Endothelial cell of umbilical vein (primary cell): Measurements from ENCODE around the gene HSPA12A.

Source experiments
- CTCF ChIP-seq, 2 donors: IDR thresholded peaks; 1 replicate in 1 of 2; 2 replicates in 1 of 2; pipeline ENCODE4 v1.5.1; 2011; ENCODE audit warnings: low read length in 2 of 2, mild to moderate bottlenecking in 2 of 2, moderate library complexity in 2 of 2, control low read depth in 1 of 2, inconsistent platforms in 1 of 2, low read depth in 1 of 2; ENCODE audit not compliant: insufficient read depth in 1 of 2; ENCODE audit errors: extremely low read depth in 1 of 2
- EZH2 ChIP-seq: IDR thresholded peaks from 2 replicates; pipeline ENCODE4 v1.6.1; 2012; ENCODE audit warnings: borderline replicate concordance, low read depth, mild to moderate bottlenecking, moderate library complexity, low read length, inconsistent platforms; ENCODE audit not compliant: severe bottlenecking
- MAX ChIP-seq: IDR thresholded peaks from 2 replicates; pipeline ENCODE4 v1.6.1; 2011; ENCODE audit not compliant: insufficient read depth, insufficient read length
- MYC ChIP-seq: IDR thresholded peaks from one replicate; pipeline ENCODE4 v1.6.1; 2011; ENCODE audit warnings: mild to moderate bottlenecking, low read depth, low read length
- POLR2A ChIP-seq: IDR thresholded peaks from 2 replicates; pipeline ENCODE4 v1.6.1; 2012; ENCODE audit warnings: low read depth, mild to moderate bottlenecking, control low read depth, low read length
- POLR2AphosphoS5 ChIP-seq: IDR thresholded peaks from 2 replicates; pipeline ENCODE4 v1.6.1; 2012; ENCODE audit warnings: low read depth, mild to moderate bottlenecking, control low read depth, low read length, moderate library complexity; ENCODE audit not compliant: insufficient read depth

GRCh38 chr10:116694927-116695268 lies 47.5 kb downstream of the HSPA12A start:
- TF ChIP-seq EZH2, result no peak
- TF ChIP-seq CTCF (IDR thresholded peaks at IDR 0.05; ENCODE audit: extremely low read depth in 1 of 2, insufficient read depth in 1 of 2, low read depth in 1 of 2, low read length in 2 of 2), result no peak
- TF ChIP-seq POLR2AphosphoS5, result no peak
- TF ChIP-seq POLR2A, result no peak
- TF ChIP-seq MAX, result no peak
- TF ChIP-seq MYC, result no peak
